Calu3 (cell line): ENCODE results near the gene UVSSA. TPM values are rescaled to one million over a fixed set of nuclear protein-coding genes. Genes with fewer than 3 reads are reported as not detected.

Experiments
- BruUV-seq: library from RNA; stranded (reverse); fragments of 400-500 nt; replicated peaks from 2 replicates; lab custom pipeline; 2021; lab: Mats Ljungman, UMichigan
- CTCF ChIA-PET: fragments of 300-600 bp; sonication (Branson Sonifier 250); formaldehyde crosslinking; loops from one replicate; lab custom pipeline; 2022; ENCODE audit warnings: antibody characterized with exemption; lab: Charles Lee
- DNase-seq: peaks from one replicate; pipeline ENCODE4 v3.0.0; 2022
- H3K27ac Mint-ChIP-seq: one replicate; pipeline ENCODE4 v1.8.0; 2022; ENCODE audit warnings: mixed read lengths; ENCODE audit not compliant: unreplicated experiment
- H3K27me3 Mint-ChIP-seq: one replicate; pipeline ENCODE4 v1.8.0; 2022; ENCODE audit warnings: mixed read lengths; ENCODE audit not compliant: unreplicated experiment
- H3K36me3 Mint-ChIP-seq: one replicate; pipeline ENCODE4 v1.8.0; 2022; ENCODE audit warnings: mild to moderate bottlenecking, moderate library complexity, mixed read lengths; ENCODE audit not compliant: insufficient read depth, unreplicated experiment
- H3K4me1 Mint-ChIP-seq: one replicate; pipeline ENCODE4 v1.8.0; 2022; ENCODE audit warnings: mild to moderate bottlenecking, low read depth, mixed read lengths; ENCODE audit not compliant: unreplicated experiment
- H3K4me3 Mint-ChIP-seq: one replicate; pipeline ENCODE4 v1.8.0; 2022; ENCODE audit warnings: mild to moderate bottlenecking, low read depth, moderate library complexity, mixed read lengths; ENCODE audit not compliant: unreplicated experiment
- H3K9me3 Mint-ChIP-seq: one replicate; pipeline ENCODE4 v1.8.0; 2022; ENCODE audit warnings: low read depth, mixed read lengths; ENCODE audit not compliant: unreplicated experiment
- CTCF ChIP-seq: fragments of 200-600 bp; IDR thresholded peaks from one replicate; pipeline ENCODE4 v1.8.0; 2022; ENCODE audit warnings: antibody characterized with exemption; ENCODE audit not compliant: unreplicated experiment
- intact Hi-C: fragments of 100-400 bp; cut with micrococcal nuclease; formaldehyde crosslinking; loops from one replicate; pipeline ENCODE4 v1.10.0; 2022; ENCODE audit not compliant: unreplicated experiment
- total RNA-seq: library from RNA; stranded (reverse); gene quantifications from 2 replicates; pipeline ENCODE4 v1.2.3, GENCODE V29; 2022

UVSSA gene
- total RNA-seq, 1 experiment from 2014 or later = 19.9 TPM

GRCh38 chr4:1328267-1329155 is 18.5 kb upstream of the UVSSA start:
- DNase-seq = no peak
- CTCF ChIA-PET = interaction anchor here (0.8 kb wide), 1 partner anchor 38 kb away, joined by 4 read pairs; no protein-coding TSS in a partner anchor
- BruUV-seq = no TSS peak
- Mint-ChIP-seq H3K4me1 (peaks cover 24% of the 10 kb centered on the region), H3K27ac (peak overlapping the region; percentile 78), H3K4me3 (peak overlapping the region; percentile 60), H3K27me3 (no peaks in the 10 kb centered on the region), H3K9me3 (no peaks in the 10 kb centered on the region), H3K36me3 (peaks cover 42% of the 10 kb centered on the region)
- intact Hi-C loops = no loop called here
- no peak for TF ChIP-seq CTCF

DNA sequence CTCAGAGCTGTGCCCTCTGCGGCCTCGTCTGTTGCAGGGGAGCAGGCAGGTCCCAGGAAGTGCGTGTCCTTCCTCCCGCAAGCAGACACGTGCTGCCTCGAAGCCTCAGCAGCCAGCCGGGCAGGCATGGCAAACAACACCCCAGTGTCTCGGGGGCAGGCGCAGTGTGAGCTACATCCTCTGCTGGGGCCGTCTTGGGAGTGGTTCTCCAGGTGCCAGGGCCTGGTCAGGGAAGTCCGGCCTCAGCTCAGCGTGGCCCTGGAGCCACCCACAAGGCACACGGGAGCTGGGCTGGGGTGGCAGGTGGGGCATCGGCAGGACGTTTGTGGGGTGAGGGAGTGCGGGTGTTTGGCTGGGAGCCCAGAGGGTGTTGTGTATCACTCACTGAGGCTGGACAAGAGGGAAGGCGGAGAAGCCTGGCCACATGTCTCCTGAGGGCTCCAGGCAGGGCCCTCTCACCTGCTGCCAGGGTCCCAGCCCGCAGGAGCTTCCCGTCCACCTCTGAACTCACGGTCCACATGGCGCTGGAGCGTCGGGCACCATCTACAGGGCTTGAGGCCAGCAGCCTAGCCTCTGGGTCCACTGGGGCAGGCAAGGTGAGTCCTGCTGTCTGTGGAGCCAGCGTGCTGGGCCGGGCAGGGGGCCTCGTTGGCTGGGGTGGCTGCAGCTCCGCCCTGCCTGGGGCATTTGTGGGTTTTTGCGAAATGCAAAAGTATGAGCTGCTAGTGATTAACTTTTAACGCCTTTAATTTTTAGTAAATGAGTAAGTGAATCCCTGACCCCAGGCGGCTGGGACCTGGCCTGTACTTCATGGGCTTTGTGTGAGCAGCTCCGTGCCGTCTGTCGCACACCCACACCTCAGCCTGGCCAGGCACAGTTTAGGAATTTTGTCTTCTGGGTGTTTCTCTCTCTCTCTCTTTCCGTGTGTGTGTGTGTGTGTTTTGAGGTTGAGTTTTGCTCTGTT is 17.3 kb upstream of the UVSSA start:
- TF ChIP-seq CTCF = no peak
- peak; percentile 78 for DNase-seq
- no TSS peak for BruUV-seq
- intact Hi-C loops = no loop called here
- H3K4me3 Mint-ChIP-seq = peak overlapping the region; percentile 60
- peak overlapping the region; percentile 78 for H3K27ac Mint-ChIP-seq
- H3K27me3 Mint-ChIP-seq = no peaks in the 10 kb centered on the region
- H3K9me3 Mint-ChIP-seq = no peaks in the 10 kb centered on the region
- H3K36me3 Mint-ChIP-seq = peaks cover 50% of the 10 kb centered on the region
- peaks cover 24% of the 10 kb centered on the region for H3K4me1 Mint-ChIP-seq
- CTCF ChIA-PET = interaction anchor here (0.6 to 1.1 kb wide), 4 partner anchors 17 to 1226 kb away, joined by 3 to 6 read pairs (median 4); partner anchors contain the start of gene UVSSA

DNA sequence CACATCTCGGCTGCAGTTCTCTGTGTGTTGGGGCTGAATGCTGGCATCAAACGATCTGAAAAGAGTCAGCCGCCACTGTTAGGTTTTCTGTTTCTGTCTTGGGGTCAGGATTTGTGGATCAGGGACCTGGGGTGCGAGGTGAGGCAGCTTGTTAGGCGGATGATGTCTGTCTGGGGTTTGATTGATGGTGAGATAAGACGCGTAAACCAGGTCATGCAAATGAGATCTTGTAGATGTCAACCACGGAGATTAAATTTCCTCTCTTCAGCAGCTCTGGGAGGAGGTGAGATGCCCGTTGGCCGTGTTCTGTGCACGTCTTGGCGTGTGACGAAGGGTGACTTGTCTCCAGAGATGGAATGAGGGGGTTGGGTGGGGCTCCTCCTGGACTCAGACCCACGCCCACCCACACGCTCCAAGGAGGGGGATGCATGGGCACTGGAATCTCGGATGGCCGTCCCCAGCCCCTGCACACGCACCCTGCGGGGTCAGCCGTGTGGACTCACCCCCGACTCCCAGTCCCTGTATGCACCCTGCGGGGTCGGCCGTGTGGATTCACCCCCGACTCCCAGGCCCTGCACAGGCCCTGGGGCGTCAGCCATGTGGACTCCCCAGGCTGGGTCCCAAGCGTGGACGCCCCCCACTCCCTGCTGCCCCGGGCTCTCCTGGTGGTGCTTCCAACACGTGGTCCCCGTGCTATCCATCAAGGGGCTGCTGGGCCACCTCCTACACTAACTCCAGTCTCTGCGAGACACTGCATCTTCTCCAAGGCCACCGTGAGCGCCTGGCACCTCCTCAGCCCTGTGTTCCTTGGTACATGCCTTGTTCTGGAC is 16.0 kb upstream of the UVSSA start:
- Mint-ChIP-seq H3K27me3 (no peaks in the 10 kb centered on the region), H3K36me3 (peaks cover 53% of the 10 kb centered on the region), H3K27ac (peak overlapping the region; percentile 78), H3K4me3 (no peak overlapping the region), H3K9me3 (no peaks in the 10 kb centered on the region), H3K4me1 (peaks cover 24% of the 10 kb centered on the region)
- BruUV-seq = no TSS peak
- TF ChIP-seq CTCF = no peak
- CTCF ChIA-PET = no interaction called here
- no peak for DNase-seq
- intact Hi-C loops = no loop called here
